Right atrium auricular region (tissue), 2 donors: Measurements from ENCODE around the gene PTPRD. TPM values are rescaled to one million over a fixed set of nuclear protein-coding genes. Genes with fewer than 3 reads are reported as not detected.

ENCODE experiments used
- DNase-seq: peaks from one replicate; pipeline ENCODE4 v3.0.0-alpha.2; 2019; ENCODE audit warnings: low spot score
- H3K27ac ChIP-seq, 2 donors: fragments of 200-600 bp; sonication (generic); 1 replicate in 1 of 2; 2 replicates in 1 of 2; pipeline ENCODE4 v1.5.1; 2016 to 2019
- H3K27me3 ChIP-seq, 2 donors: fragments of 200-600 bp; sonication (generic); one replicate each; pipeline versions ENCODE4 v1.5.1 to v1.6.0; 2017 to 2019
- H3K36me3 ChIP-seq: fragments of 200-600 bp; sonication (generic); one replicate; pipeline ENCODE4 v1.5.1; 2016
- H3K4me1 ChIP-seq, 2 donors: fragments of 200-600 bp; sonication (generic); one replicate each; pipeline versions ENCODE4 v1.5.1 to v1.6.0; 2017 to 2019
- H3K4me3 ChIP-seq, 2 donors: fragments of 200-600 bp; sonication (generic); 1 replicate in 1 of 2; 2 replicates in 1 of 2; pipeline ENCODE4 v1.5.1; 2017 to 2019; ENCODE audit warnings: mild to moderate bottlenecking in 1 of 2, moderate library complexity in 1 of 2
- H3K9me3 ChIP-seq, 2 donors: fragments of 200-600 bp; sonication (generic); one replicate each; pipeline ENCODE4 v1.5.1; 2019
- total RNA-seq, 2 donors: library from RNA; depleted of rRNA; stranded (reverse); fragments of >200 nt; gene quantifications; one replicate each; pipeline ENCODE4 v1.1.0, GENCODE V29; 2016
- TF ChIP-seq, protein P1 (sequence below), 2 donors: fragments of 200-600 bp; sonication (generic); IDR thresholded peaks; one replicate each; pipeline ENCODE4 v1.5.1; 2019; ENCODE audit warnings: antibody characterized with exemption in 2 of 2

The PTPRD gene
- total RNA-seq, 2 donors from 2014 or later, result 5.5 to 6.6 TPM

GRCh38 chr9:8903077-8903476 is 1709.7 kb downstream of the PTPRD start:
- H3K27ac ChIP-seq, result no peak overlapping the region
- no peaks in the 10 kb centered on the region for H3K9me3 ChIP-seq
- no peaks in the 10 kb centered on the region for H3K4me1 ChIP-seq
- TF ChIP-seq, protein P1, sequence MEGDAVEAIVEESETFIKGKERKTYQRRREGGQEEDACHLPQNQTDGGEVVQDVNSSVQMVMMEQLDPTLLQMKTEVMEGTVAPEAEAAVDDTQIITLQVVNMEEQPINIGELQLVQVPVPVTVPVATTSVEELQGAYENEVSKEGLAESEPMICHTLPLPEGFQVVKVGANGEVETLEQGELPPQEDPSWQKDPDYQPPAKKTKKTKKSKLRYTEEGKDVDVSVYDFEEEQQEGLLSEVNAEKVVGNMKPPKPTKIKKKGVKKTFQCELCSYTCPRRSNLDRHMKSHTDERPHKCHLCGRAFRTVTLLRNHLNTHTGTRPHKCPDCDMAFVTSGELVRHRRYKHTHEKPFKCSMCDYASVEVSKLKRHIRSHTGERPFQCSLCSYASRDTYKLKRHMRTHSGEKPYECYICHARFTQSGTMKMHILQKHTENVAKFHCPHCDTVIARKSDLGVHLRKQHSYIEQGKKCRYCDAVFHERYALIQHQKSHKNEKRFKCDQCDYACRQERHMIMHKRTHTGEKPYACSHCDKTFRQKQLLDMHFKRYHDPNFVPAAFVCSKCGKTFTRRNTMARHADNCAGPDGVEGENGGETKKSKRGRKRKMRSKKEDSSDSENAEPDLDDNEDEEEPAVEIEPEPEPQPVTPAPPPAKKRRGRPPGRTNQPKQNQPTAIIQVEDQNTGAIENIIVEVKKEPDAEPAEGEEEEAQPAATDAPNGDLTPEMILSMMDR (IDR thresholded peaks at IDR 0.05), result no peak
- no peak for DNase-seq
- no peaks in the 10 kb centered on the region for H3K27me3 ChIP-seq
- H3K36me3 ChIP-seq, result no peaks in the 10 kb centered on the region
- H3K4me3 ChIP-seq, result no peak overlapping the region

GRCh38 chr9:8901146-8901545 is 1711.7 kb downstream of the PTPRD start:
- no peak for DNase-seq
- H3K4me1 ChIP-seq, result no peaks in the 10 kb centered on the region
- TF ChIP-seq, protein P1 (IDR thresholded peaks at IDR 0.05), result no peak
- H3K36me3 ChIP-seq, result no peaks in the 10 kb centered on the region
- H3K27me3 ChIP-seq, result no peaks in the 10 kb centered on the region
- no peak overlapping the region for H3K27ac ChIP-seq
- H3K4me3 ChIP-seq, result no peak overlapping the region
- no peaks in the 10 kb centered on the region for H3K9me3 ChIP-seq

- TF ChIP-seq, protein P1 (IDR thresholded peaks at IDR 0.05), result no peak
- no peaks in the 10 kb centered on the region for H3K27me3 ChIP-seq
- H3K4me1 ChIP-seq, result peaks cover 0 to 10% of the 10 kb centered on the region in 2 donors
- no peak overlapping the region for H3K27ac ChIP-seq
- H3K9me3 ChIP-seq, result no peaks in the 10 kb centered on the region
- no peaks in the 10 kb centered on the region for H3K36me3 ChIP-seq
- DNase-seq, result no peak
- no peak overlapping the region for H3K4me3 ChIP-seq
Measured at GRCh38 chr9:8899511-8899910, 1713.3 kb downstream of the PTPRD start.

- Histone ChIP-seq H3K4me1 (peaks cover 0 to 10% of the 10 kb centered on the region in 2 donors), H3K4me3 (no peak overlapping the region), H3K27me3 (no peaks in the 10 kb centered on the region), H3K27ac (no peak overlapping the region), H3K9me3 (no peaks in the 10 kb centered on the region), H3K36me3 (no peaks in the 10 kb centered on the region)
- TF ChIP-seq, protein P1 (IDR thresholded peaks at IDR 0.05), result peak; percentile 51 to 72
- DNase-seq, result no peak
Measured at GRCh38 chr9:8895861-8896224, 1717.0 kb downstream of the PTPRD start.

- Histone ChIP-seq H3K27me3 (no peaks in the 10 kb centered on the region), H3K27ac (no peak overlapping the region), H3K9me3 (no peaks in the 10 kb centered on the region), H3K36me3 (no peaks in the 10 kb centered on the region), H3K4me1 (peaks cover 0 to 10% of the 10 kb centered on the region in 2 donors), H3K4me3 (no peak overlapping the region)
- DNase-seq, result no peak
- TF ChIP-seq, protein P1 (IDR thresholded peaks at IDR 0.05), result no peak
Measured at GRCh38 chr9:8895106-8895860, 1717.5 kb downstream of the PTPRD start.

DNA sequence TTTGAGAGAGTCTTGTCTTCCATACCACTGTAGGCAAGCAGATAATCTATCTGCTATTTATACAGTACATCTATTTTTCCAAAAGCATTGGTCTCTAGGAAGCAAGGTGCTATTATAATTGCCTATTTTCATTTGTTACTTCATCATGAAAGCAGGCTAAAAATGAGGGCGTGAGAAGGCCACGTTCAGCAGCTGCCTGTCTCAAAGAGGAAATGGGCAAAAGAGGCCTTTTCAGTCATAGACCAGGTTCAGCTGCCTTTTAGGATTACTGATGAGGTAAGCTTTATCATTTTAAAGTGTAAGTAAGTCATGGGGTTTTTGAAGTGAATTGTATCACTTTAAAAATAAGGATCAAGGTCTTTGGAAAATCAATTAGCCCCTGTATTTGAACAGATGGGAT is 1722.1 kb downstream of the PTPRD start:
- Histone ChIP-seq H3K27ac (no peak overlapping the region), H3K36me3 (no peaks in the 10 kb centered on the region), H3K4me3 (no peak overlapping the region), H3K4me1 (peaks cover 0 to 10% of the 10 kb centered on the region in 2 donors), H3K27me3 (no peaks in the 10 kb centered on the region), H3K9me3 (no peaks in the 10 kb centered on the region)
- TF ChIP-seq, protein P1 (IDR thresholded peaks at IDR 0.05), result no peak
- no peak for DNase-seq
